GM21576 (cell line): ENCODE results near the gene PLAAT4.
"Not testable (repeated sequence)": the region's sequence is repeated elsewhere in the genome, so short reads cannot be mapped to it uniquely, and the experiment has no call there.

Experiments used
- ATAC-seq: cut with Tn5 transposase; IDR thresholded peaks from one replicate; pipeline ENCODE4 v1.9.1; 2021; ENCODE audit warnings: mild to moderate bottlenecking, moderate library complexity; ENCODE audit not compliant: unreplicated experiment

Gene PLAAT4

DNA sequence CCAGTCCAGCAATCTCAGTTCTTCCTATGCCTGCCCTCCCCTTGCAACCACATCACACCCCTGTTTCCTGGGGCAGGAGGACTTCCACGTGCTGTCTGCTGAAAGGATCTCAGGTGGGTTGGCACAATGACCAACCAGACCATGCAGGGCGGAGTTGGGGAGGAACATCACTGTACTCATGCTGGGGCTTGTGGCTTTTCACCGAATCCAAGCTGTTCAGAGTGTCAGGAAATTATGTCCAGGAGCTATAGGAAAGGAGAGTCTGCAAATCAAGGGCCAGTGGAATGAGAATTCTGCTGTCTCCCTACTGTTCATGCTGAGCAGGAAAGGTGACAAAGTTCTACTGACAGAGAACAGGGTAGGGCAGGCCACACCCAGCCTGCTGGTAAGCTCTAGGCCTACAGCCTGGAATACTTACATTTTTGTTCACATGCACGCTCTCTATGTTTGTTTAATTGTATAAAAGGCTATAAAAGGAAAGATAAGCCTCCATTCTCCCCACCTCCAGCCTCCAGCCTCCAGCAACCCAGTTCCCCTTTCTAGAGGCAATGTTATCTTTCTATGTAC, 28.3 kb downstream of the PLAAT4 start:
- no peak for ATAC-seq

DNA sequence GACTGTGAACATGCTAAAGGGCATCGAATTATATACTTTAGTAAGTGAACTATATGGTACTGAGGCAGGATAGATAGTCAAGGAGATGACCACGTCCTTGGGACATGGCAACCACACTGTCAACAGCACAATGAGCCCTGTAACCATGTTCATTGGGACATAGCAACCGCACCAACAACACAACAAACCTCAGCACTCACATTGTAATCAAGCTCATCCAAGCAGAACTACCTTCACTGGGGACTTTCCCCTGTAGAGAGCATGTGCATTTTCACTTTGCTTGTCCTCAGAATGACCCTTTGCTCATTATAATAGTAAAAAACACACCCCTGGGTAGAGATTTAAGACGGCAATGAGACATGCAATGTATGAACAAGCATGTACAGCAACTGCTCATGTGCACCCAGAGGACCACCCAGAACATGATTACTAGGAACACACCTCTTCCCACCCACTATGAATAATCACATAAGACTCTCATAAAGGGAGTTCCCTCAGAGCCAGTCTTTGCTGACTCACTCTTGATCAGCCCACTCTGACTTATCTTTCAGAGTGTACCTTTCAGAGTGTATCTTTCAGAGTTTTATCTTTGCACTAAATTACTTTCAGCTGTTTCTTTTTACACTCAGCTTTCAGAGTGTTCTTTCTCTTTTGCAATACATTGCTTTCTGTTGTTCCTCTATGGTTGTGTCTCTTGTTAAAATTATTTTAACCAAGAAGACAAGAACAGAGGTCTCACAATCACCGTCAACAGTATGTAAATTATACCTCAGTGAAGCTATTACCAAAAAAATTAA, 30.6 kb downstream of the PLAAT4 start:
- ATAC-seq = peak; percentile 70

DNA sequence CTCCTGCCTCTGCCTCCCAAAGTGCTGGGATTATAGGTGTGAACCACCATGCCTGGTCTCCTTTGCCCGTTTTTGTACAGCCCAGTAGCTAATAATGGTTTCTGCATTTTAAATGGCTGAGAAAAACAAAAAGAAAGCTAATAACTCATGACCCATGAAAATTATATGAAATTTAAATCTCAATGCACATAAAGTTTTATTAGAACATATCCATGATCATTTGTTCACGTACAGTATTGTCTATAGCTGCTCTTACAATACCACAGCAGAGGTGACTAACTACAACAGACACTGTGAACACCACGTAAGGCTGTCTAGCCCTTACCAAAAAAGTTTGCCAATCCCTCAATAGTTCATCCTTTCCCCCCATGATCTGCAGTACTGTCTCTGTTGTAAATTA, 33.0 kb downstream of the PLAAT4 start:
- no peak for ATAC-seq

DNA sequence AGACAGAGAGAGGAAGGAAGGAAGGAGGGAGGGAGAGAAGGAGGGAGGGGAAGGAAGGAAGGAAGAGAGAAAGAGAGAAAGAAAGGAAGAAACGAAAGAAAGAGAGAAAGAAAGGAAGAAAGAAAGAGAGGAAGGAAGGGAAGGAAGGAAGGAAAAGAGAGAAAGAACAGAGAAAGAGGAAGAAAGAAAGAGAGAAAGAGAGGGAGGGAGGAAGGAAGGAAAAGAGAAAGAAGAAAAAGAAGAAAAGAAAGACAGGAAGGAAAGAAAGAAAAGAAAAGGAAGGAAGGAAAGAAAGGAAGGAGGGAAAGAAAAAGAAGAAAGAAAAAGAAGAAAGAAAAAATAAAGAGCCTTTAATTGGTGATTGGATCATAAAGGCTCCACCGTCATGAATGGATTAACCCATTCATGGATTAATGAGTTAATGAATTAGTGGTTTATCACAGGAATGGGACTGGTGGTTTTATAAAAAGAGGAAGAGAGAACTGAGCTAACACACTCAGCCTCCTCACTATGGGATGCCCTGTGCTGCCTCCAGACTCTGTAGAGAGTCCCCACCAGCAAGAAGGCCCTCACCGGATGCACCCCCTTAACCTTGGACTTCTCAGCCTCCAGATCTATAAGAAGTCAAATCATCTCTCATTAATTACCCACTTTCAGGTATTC, 35.5 kb downstream of the PLAAT4 start:
- ATAC-seq = no peak

DNA sequence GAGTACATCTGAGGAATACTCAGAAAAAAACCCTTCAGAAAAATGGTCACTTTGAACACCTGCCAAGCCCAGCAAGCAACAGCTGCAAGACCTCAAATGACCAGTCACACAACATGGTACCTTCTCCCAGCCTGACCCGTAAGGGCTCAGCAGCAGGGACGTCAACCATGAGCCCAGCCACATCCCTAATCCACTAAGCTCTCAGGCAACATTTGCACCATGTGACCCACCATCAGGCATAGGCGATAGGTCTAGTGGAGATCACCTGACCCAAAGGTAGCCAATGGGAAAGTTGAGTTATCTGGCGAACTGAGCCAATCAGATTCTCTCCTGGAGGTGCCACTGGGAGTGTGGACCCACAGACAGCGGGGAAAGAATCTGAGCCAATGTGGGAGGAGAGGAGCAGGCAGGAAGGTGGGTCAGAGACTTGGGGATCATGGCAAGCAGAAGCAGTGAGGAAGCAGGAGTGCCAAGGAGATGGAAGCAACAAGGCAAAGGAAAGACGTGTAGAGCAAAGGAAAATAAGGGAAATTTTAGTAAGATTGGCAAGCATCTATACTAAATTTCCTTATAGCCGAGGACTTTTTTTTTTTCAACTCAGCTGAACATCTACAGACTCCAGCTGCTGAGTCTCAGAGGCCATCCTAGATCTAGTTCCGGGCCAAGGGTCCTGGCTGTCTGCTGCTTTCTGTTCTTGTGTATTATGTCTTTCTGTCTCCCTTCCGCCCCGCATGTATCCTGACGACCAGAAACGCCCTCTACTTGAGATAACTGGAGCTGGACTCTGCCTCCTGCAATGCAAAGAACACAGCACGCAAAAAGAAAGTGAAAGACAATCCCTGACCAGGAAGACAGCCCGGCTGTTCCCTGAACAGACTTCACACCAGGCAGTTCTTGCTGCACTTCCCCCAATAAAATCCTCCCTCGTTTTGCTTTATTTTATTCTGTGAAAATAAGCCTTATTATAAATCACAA, 37.6 kb downstream of the PLAAT4 start:
- ATAC-seq = no peak

DNA sequence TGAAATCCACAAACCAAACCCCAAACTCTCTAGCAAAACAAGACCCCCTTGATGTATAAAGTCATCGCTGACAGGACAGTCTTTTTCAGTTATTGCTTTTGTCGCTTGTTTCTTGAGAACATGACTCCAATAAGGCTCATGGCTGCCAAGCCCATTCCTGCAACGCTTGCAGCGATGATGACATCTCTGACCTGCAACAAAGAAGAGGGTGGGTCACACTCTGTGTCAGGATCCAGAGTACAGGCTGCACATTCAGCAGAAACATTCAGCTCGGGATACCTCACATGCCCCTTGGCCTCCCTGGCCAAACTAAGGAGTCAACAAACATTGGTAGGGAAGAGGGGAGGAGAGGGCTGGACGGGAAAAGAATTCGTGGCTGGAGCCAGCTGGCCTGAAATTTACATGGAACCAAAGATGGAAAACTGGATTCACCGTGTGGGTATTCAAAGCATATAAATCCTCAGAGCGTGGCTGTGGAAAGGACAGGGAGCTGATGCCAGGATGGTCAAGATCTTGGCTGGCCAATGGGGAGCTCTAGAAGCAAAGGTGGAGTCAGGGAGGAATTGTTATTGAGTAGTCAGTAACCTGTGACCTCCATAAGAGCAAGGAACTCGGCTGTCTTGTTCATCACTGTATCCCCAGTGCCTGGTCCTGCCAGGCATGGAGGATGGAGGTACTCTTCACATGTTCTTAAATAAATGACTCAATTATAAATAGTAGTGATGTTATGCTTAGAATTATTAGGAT, 38.4 kb downstream of the PLAAT4 start:
- no peak for ATAC-seq

DNA sequence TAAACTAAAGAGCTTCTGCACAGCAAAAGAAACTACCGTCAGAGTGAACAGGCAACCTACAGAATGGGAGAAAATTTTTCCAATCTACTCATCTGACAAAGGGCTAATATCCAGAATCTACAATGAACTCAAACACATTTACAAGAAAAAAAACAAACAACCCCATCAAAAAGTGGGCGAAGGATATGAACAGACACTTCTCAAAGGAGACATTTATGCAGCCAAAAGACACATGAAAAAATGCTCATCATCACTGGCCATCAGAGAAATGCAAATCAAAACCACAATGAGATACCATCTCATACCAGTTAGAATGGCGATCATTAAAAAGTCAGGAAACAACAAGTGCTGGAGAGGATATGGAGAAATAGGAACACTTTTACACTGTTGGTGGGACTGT, 42.3 kb downstream of the PLAAT4 start:
- ATAC-seq = not testable (repeated sequence)

DNA sequence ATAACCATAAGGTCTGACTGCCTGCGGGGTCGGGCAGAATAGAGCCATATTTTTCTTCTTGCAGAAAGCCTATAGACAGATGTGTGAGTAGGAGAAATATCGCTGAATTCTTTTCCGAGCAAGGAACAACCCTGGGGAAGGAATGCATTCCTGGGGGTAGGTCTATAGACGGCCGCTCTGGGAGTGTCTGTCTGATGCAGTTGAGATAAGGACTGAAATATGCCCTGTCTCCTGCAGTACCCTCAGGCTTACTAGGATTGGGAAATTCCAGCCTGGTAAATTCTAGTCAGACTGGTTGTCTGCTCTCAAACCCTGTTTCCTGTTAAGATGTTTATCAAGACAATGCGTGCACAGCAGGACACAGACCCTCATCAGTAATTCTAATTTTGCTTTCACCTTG, 44.6 kb downstream of the PLAAT4 start:
- ATAC-seq = not testable (repeated sequence)

DNA sequence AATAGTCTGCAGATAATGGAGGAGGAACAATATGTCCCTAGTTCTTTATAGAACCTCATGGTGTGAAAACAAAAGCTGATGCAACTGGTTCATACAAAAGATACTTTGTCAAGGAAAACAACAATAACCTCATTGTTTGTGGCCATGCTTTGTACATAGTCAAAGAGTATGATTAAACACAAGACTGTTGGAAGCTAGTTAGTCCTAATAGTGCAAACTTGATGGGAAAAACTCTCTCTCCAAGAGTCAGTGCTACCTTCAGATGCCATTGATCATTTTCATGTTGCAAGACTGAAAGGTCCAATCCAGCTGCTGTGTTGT, 46.7 kb downstream of the PLAAT4 start:
- ATAC-seq = no peak

DNA sequence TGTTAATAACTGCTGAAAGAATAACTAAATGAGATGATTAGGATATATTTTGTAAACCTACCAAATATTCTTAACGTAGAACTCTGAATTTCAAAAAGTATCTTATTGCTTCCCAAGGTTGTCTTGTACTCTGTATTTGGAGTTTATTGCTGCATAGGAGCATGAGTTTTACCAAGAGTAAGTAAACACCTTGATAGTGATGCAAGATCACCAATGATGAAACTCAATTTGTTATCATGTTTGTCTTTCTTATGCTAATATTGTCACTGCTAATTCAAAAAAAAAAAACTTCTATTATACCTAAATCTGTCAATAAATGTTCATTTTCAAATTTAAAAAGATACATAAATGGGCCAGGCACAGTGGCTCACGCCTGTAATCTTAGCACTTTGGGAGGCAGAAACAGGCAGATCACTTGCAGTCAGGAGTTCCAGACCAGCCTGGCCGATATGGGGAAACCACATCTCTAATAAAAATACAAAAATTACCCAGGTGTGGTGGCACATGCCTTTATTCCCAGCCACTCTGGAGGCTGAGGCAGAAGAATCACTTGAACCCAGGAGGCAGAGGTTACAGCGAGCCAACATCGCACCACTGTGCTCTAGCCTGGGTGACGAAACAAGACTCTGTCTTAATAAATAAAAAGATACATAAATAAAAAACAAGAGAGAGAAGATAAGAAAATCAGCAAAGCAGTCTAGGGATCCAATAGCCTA, 50.0 kb downstream of the PLAAT4 start:
- ATAC-seq = no peak

DNA sequence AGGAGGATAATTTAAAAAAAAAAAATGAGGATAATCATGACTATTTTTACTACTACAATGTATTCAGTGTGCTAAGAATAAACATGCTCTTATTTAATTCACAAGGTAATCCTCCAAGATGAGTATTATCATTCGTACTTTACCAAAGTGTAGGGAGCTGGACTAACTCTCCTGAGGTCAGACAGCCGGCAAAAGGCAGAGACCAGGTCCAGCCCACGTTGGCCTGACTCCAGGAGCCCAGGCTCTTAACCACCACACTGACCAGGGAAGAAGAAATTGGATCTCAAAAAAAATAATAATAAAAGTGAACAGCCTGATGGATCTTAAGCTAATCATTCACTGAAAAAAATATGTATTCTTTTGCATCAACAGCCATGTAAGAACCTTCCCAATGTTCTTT, 52.4 kb downstream of the PLAAT4 start:
- ATAC-seq = no peak

DNA sequence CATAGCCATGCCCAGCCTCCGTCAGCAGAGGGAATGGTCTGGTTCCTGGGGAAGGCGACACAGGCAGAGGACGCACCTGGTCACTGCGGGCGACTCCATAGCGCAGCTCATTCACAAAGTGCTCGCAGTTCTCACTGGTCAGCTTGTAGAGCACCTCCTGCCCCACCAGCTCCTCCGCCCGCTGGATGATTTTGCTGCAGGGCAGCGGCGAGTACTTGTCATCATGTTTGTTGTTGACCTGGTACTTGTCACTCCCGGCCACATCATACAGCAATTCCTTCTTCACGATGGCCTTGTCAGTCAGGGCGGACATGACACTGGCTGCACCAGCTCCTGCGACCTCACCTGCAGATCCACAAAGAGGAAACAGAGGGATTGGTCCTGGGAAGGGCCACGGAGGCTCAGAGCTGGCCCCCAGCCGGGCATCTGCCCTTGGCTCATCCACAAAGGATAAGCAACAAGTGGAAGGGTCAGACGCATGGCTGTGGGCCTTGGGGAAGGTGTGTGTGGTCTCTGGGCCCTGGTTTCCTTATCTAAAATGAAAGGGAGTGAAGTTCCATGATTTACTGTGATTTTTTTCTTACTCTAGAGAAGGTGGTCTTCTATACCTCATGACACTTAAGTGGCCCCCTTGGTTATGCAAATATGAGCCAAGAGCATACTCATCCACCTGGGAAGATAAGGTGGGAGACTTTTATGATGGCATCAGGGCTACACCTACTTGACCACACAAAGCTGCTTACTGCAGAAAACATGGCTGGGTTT, 53.6 kb downstream of the PLAAT4 start:
- no peak for ATAC-seq

DNA sequence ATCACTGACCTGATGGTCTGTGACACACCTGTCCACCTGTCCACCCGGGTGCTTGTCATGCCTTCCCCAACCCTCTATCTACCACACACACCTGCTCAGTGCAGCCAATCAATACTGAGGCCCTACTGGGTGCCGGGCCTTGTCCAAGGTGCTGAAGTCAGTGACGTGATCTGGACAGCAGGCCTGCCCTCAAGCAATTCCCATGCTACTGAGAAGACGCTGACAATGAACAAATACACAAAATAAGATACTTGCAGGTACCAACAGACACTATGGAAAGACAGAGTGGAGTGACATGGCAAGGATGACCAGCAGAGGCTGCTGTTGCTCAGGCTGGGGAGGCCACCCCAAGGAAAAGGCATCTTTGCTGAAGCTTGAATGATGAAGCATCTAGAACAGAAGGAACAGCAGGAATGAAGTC, 56.4 kb downstream of the PLAAT4 start:
- no peak for ATAC-seq

DNA sequence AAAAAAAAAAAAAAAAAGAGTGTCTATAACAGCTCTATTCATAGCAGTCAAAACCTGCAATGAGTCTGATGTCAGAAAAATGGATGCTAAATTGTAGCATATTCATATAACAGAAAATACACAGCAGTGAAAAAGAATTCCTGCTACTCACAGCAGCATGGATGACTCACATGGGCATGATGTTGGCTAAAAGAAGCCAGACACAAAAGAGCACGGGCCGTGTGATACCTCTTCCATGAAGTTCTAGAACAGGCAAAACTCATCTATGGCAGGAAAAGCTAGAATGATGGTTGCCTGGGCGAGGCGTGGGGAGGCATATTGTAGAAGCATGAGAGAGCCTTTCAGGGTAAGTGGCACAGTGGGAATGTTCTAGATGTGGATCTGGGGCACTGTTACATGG, 58.7 kb downstream of the PLAAT4 start:
- no peak for ATAC-seq
